AG04450 (cell line): ENCODE results near the gene KRT20. TPM values are rescaled to one million over a fixed set of nuclear protein-coding genes. Genes with fewer than 3 reads are reported as not detected.

Experiments used
- CTCF ChIA-PET: fragments of 300-600, 350-600 bp; formaldehyde crosslinking; extraction: SDS; loops from one replicate; lab custom pipeline; 2022; ENCODE audit warnings: antibody characterized with exemption, inconsistent platforms; lab: Charles Lee
- POLR2A ChIA-PET: fragments of 350-600 bp; formaldehyde crosslinking; extraction: SDS; loops from one replicate; lab custom pipeline; 2021; ENCODE audit warnings: antibody characterized with exemption, inconsistent platforms; lab: Yijun Ruan, JAX
- DNase-seq: peaks from one replicate; pipeline ENCODE4 v3.0.0-alpha.2; 2011; ENCODE audit warnings: low read depth, low spot score
- H3K27ac ChIP-seq: one replicate; pipeline ENCODE4 v1.5.1; 2012; ENCODE audit warnings: low read depth, low read length, control low read depth
- H3K27me3 ChIP-seq: one replicate; pipeline ENCODE4 v1.6.0; 2012; ENCODE audit warnings: low read length; ENCODE audit not compliant: control insufficient read depth, insufficient read depth
- H3K4me3 ChIP-seq: 2 replicates; pipeline ENCODE4 v1.5.1; 2011; ENCODE audit warnings: mild to moderate bottlenecking, low read depth, low read length, control low read depth
- H3K9me3 ChIP-seq: 2 replicates; pipeline ENCODE4 v1.5.1; 2012; ENCODE audit warnings: low read length; ENCODE audit not compliant: control insufficient read depth, insufficient read depth
- polyA minus RNA-seq: library from RNA; depleted of rRNA, polyadenylated mRNA; stranded (reverse); fragments of >200 nt; gene quantifications from 2 replicates; pipeline ENCODE4 v1.2.3, GENCODE V29; 2011; rRNA and poly(A)+ RNA removed
- polyA plus RNA-seq: library from polyadenylated mRNA; depleted of rRNA; stranded (reverse); fragments of >200 nt; gene quantifications from 2 replicates; pipeline ENCODE4 v1.2.3, GENCODE V29; 2011; rRNA removed
- TF ChIP-seq, protein P1 (sequence below): IDR thresholded peaks from 2 replicates; pipeline ENCODE4 v1.5.1; 2011; ENCODE audit warnings: low read depth, low read length, control low read depth, inconsistent platforms

Gene KRT20, protein sequence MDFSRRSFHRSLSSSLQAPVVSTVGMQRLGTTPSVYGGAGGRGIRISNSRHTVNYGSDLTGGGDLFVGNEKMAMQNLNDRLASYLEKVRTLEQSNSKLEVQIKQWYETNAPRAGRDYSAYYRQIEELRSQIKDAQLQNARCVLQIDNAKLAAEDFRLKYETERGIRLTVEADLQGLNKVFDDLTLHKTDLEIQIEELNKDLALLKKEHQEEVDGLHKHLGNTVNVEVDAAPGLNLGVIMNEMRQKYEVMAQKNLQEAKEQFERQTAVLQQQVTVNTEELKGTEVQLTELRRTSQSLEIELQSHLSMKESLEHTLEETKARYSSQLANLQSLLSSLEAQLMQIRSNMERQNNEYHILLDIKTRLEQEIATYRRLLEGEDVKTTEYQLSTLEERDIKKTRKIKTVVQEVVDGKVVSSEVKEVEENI
- not detected in 2 replicates for polyA plus RNA-seq
- not detected in 2 replicates for polyA minus RNA-seq

DNA sequence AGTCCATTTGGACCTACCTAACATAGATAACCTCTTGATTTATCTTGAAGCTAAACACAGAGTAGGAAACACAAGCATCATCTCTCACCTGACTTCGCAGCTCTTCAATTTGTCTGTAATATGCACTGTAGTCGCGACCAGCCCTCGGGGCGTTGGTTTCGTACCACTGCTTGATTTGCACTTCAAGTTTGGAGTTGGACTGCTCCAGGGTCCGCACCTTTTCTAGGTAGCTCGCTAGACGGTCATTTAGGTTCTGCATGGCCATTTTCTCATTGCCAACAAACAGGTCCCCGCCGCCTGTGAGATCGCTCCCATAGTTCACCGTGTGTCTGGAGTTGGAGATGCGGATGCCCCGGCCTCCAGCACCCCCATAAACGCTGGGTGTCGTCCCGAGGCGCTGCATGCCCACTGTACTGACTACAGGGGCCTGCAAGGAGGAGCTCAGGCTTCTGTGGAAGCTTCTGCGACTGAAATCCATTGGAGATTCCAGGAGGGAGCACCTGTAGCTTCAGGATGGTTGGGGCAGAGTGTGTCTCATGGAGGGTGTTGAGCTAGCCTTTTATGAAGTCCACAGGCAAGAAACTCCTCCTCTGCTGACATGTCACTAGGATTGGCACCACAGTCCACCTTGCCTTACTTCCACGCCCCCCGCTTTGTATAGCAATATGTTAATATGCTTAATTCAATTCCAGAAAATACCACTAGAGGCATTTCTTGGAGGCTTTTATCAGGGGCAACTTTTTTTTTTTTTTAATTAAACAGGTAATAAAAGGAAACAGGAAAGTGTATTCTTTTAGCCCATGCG is at the start of gene KRT20:
TSS of gene KRT20 (minus strand) at position 535 of the 805 bp plus-strand sequence. CDS start at position 478, 57 bp downstream.
- TF ChIP-seq, protein P1, sequence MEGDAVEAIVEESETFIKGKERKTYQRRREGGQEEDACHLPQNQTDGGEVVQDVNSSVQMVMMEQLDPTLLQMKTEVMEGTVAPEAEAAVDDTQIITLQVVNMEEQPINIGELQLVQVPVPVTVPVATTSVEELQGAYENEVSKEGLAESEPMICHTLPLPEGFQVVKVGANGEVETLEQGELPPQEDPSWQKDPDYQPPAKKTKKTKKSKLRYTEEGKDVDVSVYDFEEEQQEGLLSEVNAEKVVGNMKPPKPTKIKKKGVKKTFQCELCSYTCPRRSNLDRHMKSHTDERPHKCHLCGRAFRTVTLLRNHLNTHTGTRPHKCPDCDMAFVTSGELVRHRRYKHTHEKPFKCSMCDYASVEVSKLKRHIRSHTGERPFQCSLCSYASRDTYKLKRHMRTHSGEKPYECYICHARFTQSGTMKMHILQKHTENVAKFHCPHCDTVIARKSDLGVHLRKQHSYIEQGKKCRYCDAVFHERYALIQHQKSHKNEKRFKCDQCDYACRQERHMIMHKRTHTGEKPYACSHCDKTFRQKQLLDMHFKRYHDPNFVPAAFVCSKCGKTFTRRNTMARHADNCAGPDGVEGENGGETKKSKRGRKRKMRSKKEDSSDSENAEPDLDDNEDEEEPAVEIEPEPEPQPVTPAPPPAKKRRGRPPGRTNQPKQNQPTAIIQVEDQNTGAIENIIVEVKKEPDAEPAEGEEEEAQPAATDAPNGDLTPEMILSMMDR, result no peak
- POLR2A ChIA-PET, result no interaction called here
- CTCF ChIA-PET, result interaction anchor here (0.8 to 1.7 kb wide), 4 partner anchors 13 to 764 kb away, joined by 6 to 9 read pairs (median 6); no protein-coding TSS in a partner anchor
- DNase-seq, result no peak
- Histone ChIP-seq H3K27ac (no peak within 1 kb of the TSS), H3K4me3 (no peak within 1 kb of the TSS), H3K9me3 (no peaks in the 10 kb centered on the region), H3K27me3 (peaks cover 17% of the 10 kb centered on the region)

DNA sequence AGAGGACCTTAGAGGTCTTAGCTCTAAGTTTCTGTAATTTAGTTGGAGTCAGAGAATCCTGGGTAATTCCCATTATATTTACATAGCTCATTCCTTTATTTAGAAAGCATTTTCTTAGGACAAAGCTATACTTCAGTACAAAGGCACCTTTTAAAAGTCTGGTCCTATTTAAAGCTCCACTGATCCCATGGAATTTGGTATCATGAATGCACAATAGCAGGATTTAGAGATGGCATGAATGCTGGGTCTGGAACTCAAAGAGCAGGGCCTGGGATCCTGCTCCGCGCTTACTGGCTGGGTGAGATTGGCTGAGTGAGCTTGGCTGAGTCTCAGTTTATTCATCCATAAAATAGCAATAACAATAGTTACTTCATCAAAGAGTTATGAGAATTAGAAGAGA is 47.6 kb upstream of the KRT20 start:
- CTCF ChIA-PET, result interaction anchor here (0.6 to 1.7 kb wide), 2 partner anchors 617 to 716 kb away, joined by 8 to 9 read pairs; no protein-coding TSS in a partner anchor
- TF ChIP-seq, protein P1, result no peak
- POLR2A ChIA-PET, result no interaction called here
- Histone ChIP-seq H3K4me3 (no peak overlapping the region), H3K27ac (no peak overlapping the region), H3K9me3 (peaks cover 5% of the 10 kb centered on the region; the same call in 1 of the 2 replicates), H3K27me3 (no peaks in the 10 kb centered on the region)
- no peak for DNase-seq

DNA sequence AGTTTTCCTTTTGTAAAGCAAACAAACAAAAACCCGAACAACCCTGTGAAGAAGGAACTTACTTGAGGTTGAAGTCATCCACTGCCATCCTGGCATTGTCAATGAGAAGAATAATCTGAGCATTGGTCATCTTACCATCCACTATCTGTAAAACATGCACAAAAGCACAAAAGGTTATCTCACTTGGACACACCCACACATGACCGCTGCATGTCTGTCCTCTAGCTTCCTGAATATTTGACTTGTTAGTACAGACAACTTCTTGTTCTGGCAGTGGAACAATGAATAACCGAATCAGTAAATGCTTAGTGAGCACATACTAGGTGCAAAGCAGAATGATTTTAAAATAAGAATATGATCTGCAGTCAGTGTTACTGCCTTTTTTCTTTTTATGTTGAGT is 46.3 kb upstream of the KRT20 start:
- no peaks in the 10 kb centered on the region for H3K27me3 ChIP-seq
- ChIA-PET POLR2A (no interaction called here), CTCF (no interaction called here)
- no peak for DNase-seq
- H3K9me3 ChIP-seq, result peaks cover 2% of the 10 kb centered on the region; the same call in 1 of the 2 replicates
- H3K4me3 ChIP-seq, result no peak overlapping the region
- H3K27ac ChIP-seq, result no peak overlapping the region
- TF ChIP-seq, protein P1, result no peak

DNA sequence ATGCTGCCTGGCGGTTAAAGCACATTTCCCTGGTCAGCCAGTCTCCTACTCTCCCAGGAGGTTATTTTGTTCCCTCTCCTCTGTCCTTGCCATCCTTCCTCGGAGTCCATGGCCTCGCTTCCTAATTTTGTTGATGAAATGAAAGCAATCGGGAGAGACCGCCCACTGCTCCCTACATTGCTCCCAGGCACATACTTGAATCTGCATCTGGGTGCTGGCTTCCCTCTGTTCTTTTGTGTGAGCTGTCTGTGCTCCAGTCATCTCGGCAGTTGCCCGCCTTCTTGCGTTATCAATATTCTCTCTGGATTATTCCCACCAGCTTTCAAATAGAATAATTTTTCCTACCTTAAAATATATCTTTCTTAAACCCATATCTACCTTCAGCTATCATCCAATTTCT is 41.3 kb upstream of the KRT20 start:
- no peaks in the 10 kb centered on the region for H3K9me3 ChIP-seq
- POLR2A ChIA-PET, result interaction anchor here (0.7 kb wide), 1 partner anchor 20 kb away, joined by 3 read pairs; no protein-coding TSS in a partner anchor
- no peaks in the 10 kb centered on the region for H3K27me3 ChIP-seq
- TF ChIP-seq, protein P1, result no peak
- no peak overlapping the region for H3K27ac ChIP-seq
- DNase-seq, result no peak
- no peak overlapping the region for H3K4me3 ChIP-seq
- CTCF ChIA-PET, result no interaction called here
